GM12878 (cell line): ENCODE results near the gene NRM. TPM values are rescaled to one million over a fixed set of nuclear protein-coding genes. Genes with fewer than 3 reads are reported as not detected.

ENCODE experiments used
- BHLHE40 ChIP-seq, 2 experiments: fragments of 450-650 bp in 1 of 2; IDR thresholded peaks; 2 replicates each; pipeline ENCODE4 v1.6.1; 2011 to 2017; ENCODE audit warnings: low read depth in 2 of 2, borderline replicate concordance in 1 of 2, improper control_type of control experiment in 1 of 2, low read length in 1 of 2, mild to moderate bottlenecking in 1 of 2
- CBFB ChIP-seq: IDR thresholded peaks from 2 replicates; pipeline ENCODE4 v1.6.1; 2016; ENCODE audit warnings: antibody characterized with exemption, low read depth
- CBX3 ChIP-seq: fragments of 200-600 bp; sonication (generic); IDR thresholded peaks from 2 replicates; pipeline ENCODE4 v1.6.1; 2016; ENCODE audit warnings: low read depth, borderline replicate concordance
- EGR1 ChIP-seq, 2 experiments: IDR thresholded peaks; 1 replicate in 1 of 2; 2 replicates in 1 of 2; pipeline ENCODE4 v1.6.1; 2011 to 2012; ENCODE audit warnings: low read depth in 2 of 2, low read length in 2 of 2, borderline replicate concordance in 1 of 2, mild to moderate bottlenecking in 1 of 2, moderate library complexity in 1 of 2
- POLR2A ChIP-seq: IDR thresholded peaks from 2 replicates; pipeline ENCODE4 v1.6.1; 2011; ENCODE audit warnings: low read depth, mild to moderate bottlenecking, low read length
- RAD21 ChIP-seq: IDR thresholded peaks from 2 replicates; pipeline ENCODE4 v1.6.1; 2011; ENCODE audit warnings: mild to moderate bottlenecking, low read depth, low read length, moderate library complexity; ENCODE audit not compliant: insufficient read depth
- RB1 ChIP-seq: fragments of 450-650 bp; formaldehyde crosslinking; IDR thresholded peaks from 2 replicates; pipeline ENCODE4 v1.6.1; 2017; ENCODE audit warnings: mild to moderate bottlenecking, borderline replicate concordance
- SMARCA5 ChIP-seq: fragments of 450-650 bp; IDR thresholded peaks from 2 replicates; pipeline ENCODE4 v1.6.1; 2017; ENCODE audit warnings: mild to moderate bottlenecking
- TAF1 ChIP-seq: IDR thresholded peaks from 2 replicates; pipeline ENCODE4 v1.6.1; 2011; ENCODE audit warnings: mild to moderate bottlenecking, low read depth, low read length, borderline replicate concordance
- YY1 ChIP-seq: IDR thresholded peaks from 2 replicates; pipeline ENCODE4 v1.6.1; 2011; ENCODE audit warnings: low read depth, mild to moderate bottlenecking, low read length
- ZNF207 ChIP-seq: fragments of 450-650 bp; IDR thresholded peaks from 2 replicates; pipeline ENCODE4 v1.6.1; 2014; ENCODE audit warnings: antibody characterized with exemption, mild to moderate bottlenecking, borderline replicate concordance
- polyA plus RNA-seq, 11 experiments: library from polyadenylated mRNA; depleted of rRNA in 4 of 11; unstranded in 6 of 11; stranded (reverse) in 5 of 11; fragments of >200 nt; fragmentation: Nextera tagmentation in 4 of 11; fragmentation: Illumina TruSeq in 1 of 11; extraction: Ambion mirVana in 4 of 11; extraction: Trizol in 1 of 11; gene quantifications; 1 replicate in 1 of 11; 2 replicates in 10 of 11; pipeline versions ENCODE4 v1.2.1 to v1.2.3, GENCODE V29; 2011 to 2016; ENCODE audit warnings: inconsistent platforms in 2 of 11, missing spikeins in 2 of 11, low read depth in 1 of 11
- total RNA-seq, 4 experiments: library from RNA; depleted of rRNA in 3 of 4; stranded (reverse); fragments of >200 nt in 3 of 4; fragmentation: Illumina TruSeq in 1 of 4; extraction: Trizol in 1 of 4; gene quantifications; 2 replicates each; pipeline versions ENCODE4 v1.2.1 to v1.2.3, GENCODE V29; 2013 to 2021
- TF ChIP-seq, protein P1 (sequence below): IDR thresholded peaks from 2 replicates; pipeline ENCODE4 v1.6.1; 2012; ENCODE audit warnings: low read depth, low read length, improper control_type of control experiment
- TF ChIP-seq, protein P2 (sequence below): fragments of 450-650 bp; conservative IDR thresholded peaks from 2 replicates; pipeline ENCODE4 v1.6.1; 2017; ENCODE audit warnings: mild to moderate bottlenecking, moderate library complexity
- TF ChIP-seq, protein P3 (sequence below): fragments of 450-650 bp; IDR thresholded peaks from 2 replicates; pipeline ENCODE4 v1.6.1; 2018; ENCODE audit warnings: mild to moderate bottlenecking, low read depth, moderate library complexity; ENCODE audit not compliant: partially characterized antibody

Gene NRM
- total and polyA plus RNA-seq, 10 of the 15 experiments (the other 5 are each of a cell fraction or from before 2014, with no cell fraction given): 15.4 to 46.7 (median 29.0) TPM

DNA sequence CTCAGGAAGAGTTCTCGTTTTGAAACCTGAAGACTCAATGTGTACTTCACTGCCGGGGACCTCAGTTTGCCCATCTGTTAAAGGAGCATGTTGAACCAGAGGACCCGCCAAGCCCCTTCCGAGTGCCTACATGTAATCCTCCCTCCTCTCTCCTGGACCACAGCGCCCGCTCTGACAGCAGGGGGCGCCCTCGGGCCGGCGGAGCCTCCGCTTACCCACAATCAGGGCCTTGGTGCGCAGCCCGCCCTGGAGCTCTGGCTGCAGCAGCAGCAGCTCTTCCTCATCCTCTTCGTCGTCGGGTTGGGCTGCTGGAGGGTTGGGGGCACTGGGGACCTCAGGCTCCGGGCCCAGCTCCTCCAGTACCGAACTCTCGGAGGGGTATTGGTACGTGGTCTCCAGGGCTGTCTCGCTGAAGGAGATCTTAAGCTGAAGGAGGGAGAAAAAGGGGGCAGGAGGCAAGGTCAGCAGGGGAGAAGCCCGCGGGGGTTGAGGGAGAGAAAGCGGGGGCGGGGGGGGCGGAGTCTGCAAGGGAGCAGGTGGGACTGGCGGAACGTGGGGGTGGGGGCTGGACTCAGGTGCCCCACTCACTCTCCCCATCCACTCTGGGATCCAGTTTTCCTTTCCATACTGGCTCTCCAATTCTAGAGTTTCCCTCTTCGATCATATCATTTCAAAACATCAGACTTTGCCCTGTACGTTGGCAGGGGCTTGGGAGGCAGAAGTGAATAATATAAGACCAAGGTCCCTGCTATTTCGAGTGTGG is 11.6 kb downstream of the NRM start (continued):
- peak; percentile 97 for TF ChIP-seq RAD21
- TF ChIP-seq CBX3: no peak
- peak; percentile 86 for TF ChIP-seq YY1
- peak in 1 of 2 experiments; percentile 93; a peak in 2 of 3 replicates for TF ChIP-seq EGR1 (IDR thresholded peaks at IDR 0.05; ENCODE audit: borderline replicate concordance in 1 of 2, low read depth in 2 of 2, low read length in 2 of 2)
- TF ChIP-seq, protein P1, sequence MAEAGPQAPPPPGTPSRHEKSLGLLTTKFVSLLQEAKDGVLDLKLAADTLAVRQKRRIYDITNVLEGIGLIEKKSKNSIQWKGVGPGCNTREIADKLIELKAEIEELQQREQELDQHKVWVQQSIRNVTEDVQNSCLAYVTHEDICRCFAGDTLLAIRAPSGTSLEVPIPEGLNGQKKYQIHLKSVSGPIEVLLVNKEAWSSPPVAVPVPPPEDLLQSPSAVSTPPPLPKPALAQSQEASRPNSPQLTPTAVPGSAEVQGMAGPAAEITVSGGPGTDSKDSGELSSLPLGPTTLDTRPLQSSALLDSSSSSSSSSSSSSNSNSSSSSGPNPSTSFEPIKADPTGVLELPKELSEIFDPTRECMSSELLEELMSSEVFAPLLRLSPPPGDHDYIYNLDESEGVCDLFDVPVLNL: no peak
- TF ChIP-seq, protein P2, sequence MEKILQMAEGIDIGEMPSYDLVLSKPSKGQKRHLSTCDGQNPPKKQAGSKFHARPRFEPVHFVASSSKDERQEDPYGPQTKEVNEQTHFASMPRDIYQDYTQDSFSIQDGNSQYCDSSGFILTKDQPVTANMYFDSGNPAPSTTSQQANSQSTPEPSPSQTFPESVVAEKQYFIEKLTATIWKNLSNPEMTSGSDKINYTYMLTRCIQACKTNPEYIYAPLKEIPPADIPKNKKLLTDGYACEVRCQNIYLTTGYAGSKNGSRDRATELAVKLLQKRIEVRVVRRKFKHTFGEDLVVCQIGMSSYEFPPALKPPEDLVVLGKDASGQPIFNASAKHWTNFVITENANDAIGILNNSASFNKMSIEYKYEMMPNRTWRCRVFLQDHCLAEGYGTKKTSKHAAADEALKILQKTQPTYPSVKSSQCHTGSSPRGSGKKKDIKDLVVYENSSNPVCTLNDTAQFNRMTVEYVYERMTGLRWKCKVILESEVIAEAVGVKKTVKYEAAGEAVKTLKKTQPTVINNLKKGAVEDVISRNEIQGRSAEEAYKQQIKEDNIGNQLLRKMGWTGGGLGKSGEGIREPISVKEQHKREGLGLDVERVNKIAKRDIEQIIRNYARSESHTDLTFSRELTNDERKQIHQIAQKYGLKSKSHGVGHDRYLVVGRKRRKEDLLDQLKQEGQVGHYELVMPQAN: peak; percentile 65
- TF ChIP-seq BHLHE40 (IDR thresholded peaks at IDR 0.05; ENCODE audit: borderline replicate concordance in 1 of 2, low read depth in 2 of 2, low read length in 1 of 2): peak in 1 of 2 experiments; percentile 45; a peak in 1 of 4 replicates
- TF ChIP-seq POLR2A: 0 out of 2 replicates have a peak, but pooled peaks have one; percentile 29
- 0 out of 2 replicates have a peak, but pooled peaks have one; percentile 53 for TF ChIP-seq ZNF207
- TF ChIP-seq SMARCA5: peak; percentile 92
- peak; percentile 84; the same call in 1 of the 2 replicates for TF ChIP-seq RB1
- TF ChIP-seq, protein P3, sequence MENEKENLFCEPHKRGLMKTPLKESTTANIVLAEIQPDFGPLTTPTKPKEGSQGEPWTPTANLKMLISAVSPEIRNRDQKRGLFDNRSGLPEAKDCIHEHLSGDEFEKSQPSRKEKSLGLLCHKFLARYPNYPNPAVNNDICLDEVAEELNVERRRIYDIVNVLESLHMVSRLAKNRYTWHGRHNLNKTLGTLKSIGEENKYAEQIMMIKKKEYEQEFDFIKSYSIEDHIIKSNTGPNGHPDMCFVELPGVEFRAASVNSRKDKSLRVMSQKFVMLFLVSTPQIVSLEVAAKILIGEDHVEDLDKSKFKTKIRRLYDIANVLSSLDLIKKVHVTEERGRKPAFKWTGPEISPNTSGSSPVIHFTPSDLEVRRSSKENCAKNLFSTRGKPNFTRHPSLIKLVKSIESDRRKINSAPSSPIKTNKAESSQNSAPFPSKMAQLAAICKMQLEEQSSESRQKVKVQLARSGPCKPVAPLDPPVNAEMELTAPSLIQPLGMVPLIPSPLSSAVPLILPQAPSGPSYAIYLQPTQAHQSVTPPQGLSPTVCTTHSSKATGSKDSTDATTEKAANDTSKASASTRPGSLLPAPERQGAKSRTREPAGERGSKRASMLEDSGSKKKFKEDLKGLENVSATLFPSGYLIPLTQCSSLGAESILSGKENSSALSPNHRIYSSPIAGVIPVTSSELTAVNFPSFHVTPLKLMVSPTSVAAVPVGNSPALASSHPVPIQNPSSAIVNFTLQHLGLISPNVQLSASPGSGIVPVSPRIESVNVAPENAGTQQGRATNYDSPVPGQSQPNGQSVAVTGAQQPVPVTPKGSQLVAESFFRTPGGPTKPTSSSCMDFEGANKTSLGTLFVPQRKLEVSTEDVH: no peak
- no peak for TF ChIP-seq TAF1
- peak; percentile 89 for TF ChIP-seq CBFB
- TF ChIP-seq, all 136 proteins: peak for 23
